Neural progenitor cell (in vitro differentiated cells): ENCODE results near the gene TMEM94.

Experiments used
- CTCF ChIP-seq: fragments of 200-600 bp; sonication (generic); IDR thresholded peaks from 2 replicates; pipeline ENCODE4 v1.5.1; 2017; ENCODE audit warnings: antibody characterized with exemption, mild to moderate bottlenecking
- EZH2 ChIP-seq: fragments of 200-600 bp; sonication (generic); IDR thresholded peaks from 2 replicates; pipeline ENCODE4 v1.6.1; 2017; ENCODE audit warnings: antibody characterized with exemption, mild to moderate bottlenecking, moderate library complexity

GRCh38 chr17:75463603-75464002 is 7.2 kb downstream of the TMEM94 start:
- TF ChIP-seq EZH2: no peak
- no peak for TF ChIP-seq CTCF
